Fibroblast of peridontal ligament (primary cell): ENCODE data around the gene CEP131.
"Not testable (repeated sequence)": the region's sequence is repeated elsewhere in the genome, so short reads cannot be mapped to it uniquely, and the experiment has no call there.

ENCODE experiments used
- DNase-seq: peaks from one replicate; pipeline ENCODE4 v3.0.0-alpha.2; 2010; ENCODE audit errors: extremely low read depth

The CEP131 gene

GRCh38 chr17:81166033-81166492 lies 56.7 kb downstream of the CEP131 start, which contains the start of gene AATK:
Gene AATK, minus strand, starts transcription at chr17:81166221. Its CDS starts 229 bp downstream, at chr17:81165992.
- DNase-seq: no peak

- DNase-seq: no peak
Observed at GRCh38 chr17:81165246-81166032, 57.3 kb downstream of the CEP131 start, which contains the start of gene PVALEF. Gene PVALEF, plus strand, starts transcription at chr17:81165507. Its CDS starts 15,720 bp downstream, at chr17:81181227.

GRCh38 chr17:81164371-81165245 lies 58.2 kb downstream of the CEP131 start:
- DNase-seq: no peak

- no peak for DNase-seq
Observed at GRCh38 chr17:81163703-81164370, 58.9 kb downstream of the CEP131 start.

GRCh38 chr17:81163051-81163695 lies 59.6 kb downstream of the CEP131 start:
- DNase-seq: no peak

- DNase-seq: no peak
Observed at GRCh38 chr17:81162491-81162890, 60.3 kb downstream of the CEP131 start.

- no peak for DNase-seq
Observed at GRCh38 chr17:81161972-81162371, 60.8 kb downstream of the CEP131 start.

GRCh38 chr17:81161536-81161935 lies 61.2 kb downstream of the CEP131 start:
- no peak for DNase-seq

GRCh38 chr17:81160747-81161453 lies 61.9 kb downstream of the CEP131 start:
- DNase-seq: no peak

- DNase-seq: no peak
Observed at GRCh38 chr17:81160306-81160705, 62.5 kb downstream of the CEP131 start.

GRCh38 chr17:81159611-81160265 lies 63.0 kb downstream of the CEP131 start:
- no peak for DNase-seq

GRCh38 chr17:81158688-81159590 lies 63.8 kb downstream of the CEP131 start:
- no peak for DNase-seq

- DNase-seq: no peak
Observed at GRCh38 chr17:81157848-81158687, 64.7 kb downstream of the CEP131 start.

- DNase-seq: no peak
Observed at GRCh38 chr17:81156866-81157805, 65.6 kb downstream of the CEP131 start.

- DNase-seq: no peak
Observed at GRCh38 chr17:81154961-81155360, 67.8 kb downstream of the CEP131 start.

GRCh38 chr17:81154016-81154415 lies 68.7 kb downstream of the CEP131 start:
- DNase-seq: not testable (repeated sequence)

- DNase-seq: no peak
Observed at GRCh38 chr17:81153340-81153803, 69.4 kb downstream of the CEP131 start.
